HEK293T (cell line): ENCODE data around the gene FBN1.

ENCODE experiments used
- CTCF ChIA-PET: fragments of 350-600 bp; formaldehyde crosslinking; extraction: SDS; loops from one replicate; lab custom pipeline; 2021; ENCODE audit warnings: antibody characterized with exemption, inconsistent platforms; lab: Yijun Ruan, JAX
- POLR2A ChIA-PET: fragments of 350-600 bp; formaldehyde crosslinking; extraction: SDS; loops from one replicate; lab custom pipeline; 2020; ENCODE audit warnings: antibody characterized with exemption, inconsistent platforms; lab: Yijun Ruan, JAX
- DNase-seq: peaks from one replicate; pipeline ENCODE4 v3.0.0; 2012; ENCODE audit warnings: mixed read lengths; ENCODE audit errors: extremely low spot score
- ARNT ChIP-seq: fragments of 450-650 bp; IDR thresholded peaks from 2 replicates; pipeline ENCODE4 v1.6.1; 2017; ENCODE audit warnings: mild to moderate bottlenecking
- BHLHE40 ChIP-seq: fragments of 450-650 bp; IDR thresholded peaks from 2 replicates; pipeline ENCODE4 v1.6.1; 2016; ENCODE audit warnings: mild to moderate bottlenecking, moderate library complexity, borderline replicate concordance
- CTBP1 ChIP-seq: fragments of 450-650 bp; IDR thresholded peaks from 2 replicates; pipeline ENCODE4 v1.6.1; 2016; ENCODE audit warnings: borderline replicate concordance
- ELF4 ChIP-seq: fragments of 450-650 bp; IDR thresholded peaks from 2 replicates; pipeline ENCODE4 v1.6.1; 2017; ENCODE audit warnings: antibody characterized with exemption
- FOXA1 ChIP-seq: fragments of 450-650 bp; IDR thresholded peaks from 2 replicates; pipeline ENCODE4 v1.6.1; 2016; ENCODE audit warnings: mild to moderate bottlenecking
- FOXK2 ChIP-seq: fragments of 450-650 bp; IDR thresholded peaks from 2 replicates; pipeline ENCODE4 v1.6.1; 2016; ENCODE audit warnings: mild to moderate bottlenecking
- FOXM1 ChIP-seq: fragments of 450-650 bp; IDR thresholded peaks from 2 replicates; pipeline ENCODE4 v1.6.1; 2017; ENCODE audit warnings: mild to moderate bottlenecking, borderline replicate concordance
- HDGF ChIP-seq: fragments of 450-650 bp; IDR thresholded peaks from 2 replicates; pipeline ENCODE4 v1.6.1; 2017; ENCODE audit warnings: antibody characterized with exemption, borderline replicate concordance
- L3MBTL2 ChIP-seq: fragments of 450-650 bp; conservative IDR thresholded peaks from 2 replicates; pipeline ENCODE4 v1.6.1; 2016; ENCODE audit warnings: mild to moderate bottlenecking
- LEF1 ChIP-seq: fragments of 450-650 bp; IDR thresholded peaks from 2 replicates; pipeline ENCODE4 v1.6.1; 2017; ENCODE audit warnings: mild to moderate bottlenecking, borderline replicate concordance
- NFRKB ChIP-seq: fragments of 450-650 bp; IDR thresholded peaks from 2 replicates; pipeline ENCODE4 v1.6.1; 2016; ENCODE audit warnings: mild to moderate bottlenecking, moderate library complexity
- PKNOX1 ChIP-seq: fragments of 450-650 bp; IDR thresholded peaks from 2 replicates; pipeline ENCODE4 v1.6.1; 2016
- SP1 ChIP-seq: fragments of 450-650 bp; IDR thresholded peaks from 2 replicates; pipeline ENCODE4 v1.6.1; 2017
- SUZ12 ChIP-seq: fragments of 450-650 bp; IDR thresholded peaks from 2 replicates; pipeline ENCODE4 v1.6.1; 2016; ENCODE audit warnings: mild to moderate bottlenecking
- TARDBP ChIP-seq: fragments of 450-650 bp; IDR thresholded peaks from 2 replicates; pipeline ENCODE4 v1.6.1; 2016
- ZNF384 ChIP-seq: fragments of 450-650 bp; IDR thresholded peaks from 2 replicates; pipeline ENCODE4 v1.6.1; 2016

The FBN1 gene

GRCh38 chr15:48469681-48470080 lies 175.8 kb downstream of the FBN1 start:
- ChIA-PET CTCF (no interaction called here), POLR2A (no interaction called here)
- TF ChIP-seq BHLHE40 (no peak), ELF4 (no peak), SP1 (no peak), LEF1 (no peak), FOXA1 (no peak), SUZ12 (no peak), FOXM1 (no peak), CTBP1 (no peak), PKNOX1 (no peak), TARDBP (no peak), FOXK2 (no peak), L3MBTL2 (no peak), NFRKB (no peak), ARNT (no peak), HDGF (no peak)
- no peak for DNase-seq

GRCh38 chr15:48469271-48469670 lies 176.2 kb downstream of the FBN1 start:
- TF ChIP-seq ARNT (no peak), SUZ12 (no peak), FOXA1 (no peak), TARDBP (no peak), CTBP1 (no peak)
- ChIA-PET POLR2A (no interaction called here), CTCF (no interaction called here)
- DNase-seq: no peak

GRCh38 chr15:48467801-48468200 lies 177.7 kb downstream of the FBN1 start:
- TF ChIP-seq SP1 (no peak), TARDBP (no peak), ZNF384 (no peak), L3MBTL2 (no peak), NFRKB (no peak), FOXM1 (no peak), ARNT (no peak), LEF1 (no peak), PKNOX1 (no peak), HDGF (no peak), SUZ12 (no peak), FOXK2 (no peak)
- POLR2A ChIA-PET: no interaction called here
- DNase-seq: no peak
- CTCF ChIA-PET: no interaction called here

GRCh38 chr15:48466820-48467219 lies 178.7 kb downstream of the FBN1 start:
- CTCF ChIA-PET: no interaction called here
- TF ChIP-seq FOXA1 (no peak), ARNT (no peak)
- POLR2A ChIA-PET: no interaction called here
- no peak for DNase-seq

GRCh38 chr15:48466079-48466478 lies 179.4 kb downstream of the FBN1 start:
- TF ChIP-seq PKNOX1 (no peak), BHLHE40 (no peak), SUZ12 (no peak)
- DNase-seq: no peak
- POLR2A ChIA-PET: no interaction called here
- CTCF ChIA-PET: no interaction called here

GRCh38 chr15:48465410-48465809 lies 180.1 kb downstream of the FBN1 start:
- TF ChIP-seq ZNF384: no peak
- no peak for TF ChIP-seq LEF1
- no peak for TF ChIP-seq SUZ12
- no peak for TF ChIP-seq NFRKB
- no peak for TF ChIP-seq PKNOX1
- no peak for TF ChIP-seq SP1
- TF ChIP-seq ELF4: no peak
- no peak for TF ChIP-seq FOXK2
- TF ChIP-seq FOXA1: no peak
- no peak for TF ChIP-seq FOXM1
- no peak for TF ChIP-seq TARDBP
- CTCF ChIA-PET: no interaction called here
- DNase-seq: no peak
- POLR2A ChIA-PET: no interaction called here

GRCh38 chr15:48463366-48463880 lies 182.1 kb downstream of the FBN1 start:
- ChIA-PET CTCF (no interaction called here), POLR2A (no interaction called here)
- no peak for TF ChIP-seq ZNF384
- TF ChIP-seq L3MBTL2: no peak
- TF ChIP-seq HDGF: no peak
- TF ChIP-seq ELF4: no peak
- no peak for TF ChIP-seq FOXA1
- TF ChIP-seq SP1: no peak
- no peak for TF ChIP-seq BHLHE40
- no peak for TF ChIP-seq ARNT
- TF ChIP-seq NFRKB: no peak
- TF ChIP-seq FOXM1: no peak
- TF ChIP-seq CTBP1: no peak
- no peak for TF ChIP-seq PKNOX1
- TF ChIP-seq LEF1: no peak
- no peak for TF ChIP-seq TARDBP
- TF ChIP-seq FOXK2: no peak
- TF ChIP-seq SUZ12: no peak
- no peak for DNase-seq
